KOPT-K1 (cell line): ENCODE data around the gene ATIC.
"Not testable (repeated sequence)": the region's sequence is repeated elsewhere in the genome, so short reads cannot be mapped to it uniquely, and the experiment has no call there.

Experiments
- H3K27ac ChIP-seq: fragments of 200-600 bp; sonication (generic); 2 replicates; pipeline ENCODE4 v1.5.1; 2016; ENCODE audit warnings: antibody characterized with exemption, mild to moderate bottlenecking, low read depth, low read length; ENCODE audit not compliant: poor library complexity, severe bottlenecking
- H3K36me3 ChIP-seq: fragments of 200-600 bp; sonication (generic); 2 replicates; pipeline ENCODE4 v1.5.1; 2017; ENCODE audit warnings: antibody characterized with exemption, mild to moderate bottlenecking, low read length, moderate library complexity; ENCODE audit not compliant: insufficient read depth
- H3K9me3 ChIP-seq: fragments of 200-600 bp; sonication (generic); 2 replicates; pipeline ENCODE4 v1.5.1; 2017; ENCODE audit warnings: antibody characterized with exemption, low read length, mild to moderate bottlenecking; ENCODE audit not compliant: insufficient read depth, poor library complexity, severe bottlenecking

The ATIC gene

DNA sequence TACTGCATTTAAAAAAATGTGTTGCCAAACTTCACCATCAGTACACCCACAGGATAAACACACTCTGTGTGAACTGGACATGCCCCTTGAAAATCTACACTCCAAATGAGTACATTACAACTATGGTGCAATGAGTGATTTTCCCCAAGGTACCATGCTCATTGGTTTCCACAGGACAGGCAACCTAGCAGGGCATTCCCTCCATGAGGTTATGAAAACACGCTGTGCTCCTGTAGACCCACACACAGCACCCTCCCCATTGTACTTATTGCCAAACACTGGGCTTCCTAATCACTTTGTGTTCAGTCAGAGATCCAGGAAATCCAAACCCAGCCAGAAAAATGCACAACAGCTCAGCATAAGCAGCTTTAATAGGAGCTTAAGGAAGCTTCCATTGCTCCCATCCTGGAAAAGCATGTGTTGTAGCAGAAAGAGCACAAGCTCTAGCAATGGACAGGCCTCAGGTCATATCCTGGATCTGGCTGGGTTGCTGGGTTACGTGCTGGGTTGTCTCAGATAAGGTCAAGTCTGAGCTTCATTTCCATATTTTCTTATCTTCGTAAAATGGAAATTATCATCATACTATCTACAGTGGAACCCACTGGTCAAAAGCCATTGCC lies 20.8 kb upstream of the ATIC start:
- Histone ChIP-seq H3K36me3 (no peaks in the 10 kb centered on the region), H3K9me3 (no peaks in the 10 kb centered on the region), H3K27ac (no peak overlapping the region)

DNA sequence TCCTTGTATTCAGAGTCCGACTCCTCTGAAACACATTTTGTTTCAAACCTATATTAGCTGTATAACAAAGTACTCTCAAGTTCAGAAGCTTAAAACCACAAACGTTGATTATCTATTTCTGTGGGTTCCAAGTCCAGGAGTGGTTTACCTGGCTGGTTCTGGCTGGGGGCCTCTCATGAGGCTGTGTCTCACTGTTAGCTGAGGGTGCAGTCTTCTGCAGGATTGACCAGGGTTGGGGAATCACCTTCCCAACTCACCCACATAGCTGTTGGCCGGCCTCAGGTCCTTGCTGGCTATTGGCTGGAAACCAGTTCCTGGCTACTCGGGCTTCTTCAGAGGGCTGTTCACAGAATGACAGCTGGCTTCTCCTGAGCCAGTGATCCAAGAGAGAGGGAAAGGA lies 18.0 kb upstream of the ATIC start:
- no peak overlapping the region for H3K27ac ChIP-seq
- H3K36me3 ChIP-seq = no peaks in the 10 kb centered on the region
- no peaks in the 10 kb centered on the region for H3K9me3 ChIP-seq

DNA sequence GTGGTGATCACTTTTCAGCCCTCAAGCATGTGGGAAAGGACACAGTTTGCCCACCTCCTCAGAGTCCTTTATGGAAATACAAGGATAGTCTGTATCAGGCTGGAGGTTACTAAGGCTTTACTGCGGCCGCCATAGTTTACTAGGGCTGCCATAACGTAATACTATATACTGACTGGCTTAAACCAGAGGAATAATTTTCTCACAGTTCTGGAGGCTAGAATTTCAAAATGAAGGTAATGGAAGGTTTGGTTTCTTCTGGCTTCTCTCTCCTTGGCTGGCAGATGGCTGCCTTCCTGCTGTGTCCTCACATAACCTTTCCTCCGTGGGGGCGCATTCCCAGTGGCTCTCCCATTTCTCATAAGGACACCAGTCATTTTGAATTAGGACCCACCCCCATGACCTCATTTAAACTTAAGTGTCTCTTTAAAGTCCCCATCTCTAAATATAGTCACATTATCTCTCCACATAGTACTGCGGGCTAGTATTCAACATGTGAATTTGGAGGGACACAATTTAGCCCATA lies 12.5 kb upstream of the ATIC start:
- H3K9me3 ChIP-seq = no peaks in the 10 kb centered on the region
- no peak overlapping the region for H3K27ac ChIP-seq
- no peaks in the 10 kb centered on the region for H3K36me3 ChIP-seq

DNA sequence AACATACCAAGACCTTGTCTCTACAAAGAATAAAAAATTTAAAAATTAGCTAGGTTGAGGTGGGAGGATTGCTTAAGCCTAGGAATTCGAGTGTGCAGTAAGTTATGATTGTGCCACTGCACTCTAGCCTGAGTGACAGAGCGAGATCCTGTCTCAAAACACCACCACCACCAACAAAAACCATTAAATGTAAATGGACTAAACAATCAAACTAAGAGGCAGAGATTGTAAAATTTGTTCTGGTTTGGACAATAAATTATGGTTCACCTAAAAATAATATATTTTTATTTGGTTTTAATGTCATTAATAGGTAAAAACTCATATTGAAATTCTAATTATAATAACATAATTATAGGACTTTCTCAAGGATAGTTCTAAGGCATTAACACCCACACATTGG lies 9.9 kb upstream of the ATIC start:
- Histone ChIP-seq H3K9me3 (no peaks in the 10 kb centered on the region), H3K36me3 (no peaks in the 10 kb centered on the region), H3K27ac (no peak overlapping the region)

DNA sequence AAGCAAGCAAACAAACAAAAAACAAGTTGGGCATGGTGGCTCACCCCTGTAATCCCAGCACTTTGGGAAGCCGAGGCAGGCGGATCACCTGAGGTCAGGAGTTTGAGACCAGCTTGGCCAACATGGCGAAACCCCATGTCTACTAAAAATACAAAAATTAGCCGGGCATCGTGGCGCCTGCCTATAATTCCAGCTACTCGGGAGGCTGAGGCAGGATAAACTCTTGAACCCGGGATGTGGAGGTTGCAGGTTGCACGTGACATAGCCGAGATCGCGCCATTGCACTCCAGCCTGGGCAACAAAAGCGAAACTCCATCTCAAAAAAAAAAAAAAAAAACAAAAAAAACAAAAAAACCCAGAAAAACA lies 617 bp upstream of the ATIC start:
- peak overlapping the region; percentile 92 for H3K27ac ChIP-seq

DNA sequence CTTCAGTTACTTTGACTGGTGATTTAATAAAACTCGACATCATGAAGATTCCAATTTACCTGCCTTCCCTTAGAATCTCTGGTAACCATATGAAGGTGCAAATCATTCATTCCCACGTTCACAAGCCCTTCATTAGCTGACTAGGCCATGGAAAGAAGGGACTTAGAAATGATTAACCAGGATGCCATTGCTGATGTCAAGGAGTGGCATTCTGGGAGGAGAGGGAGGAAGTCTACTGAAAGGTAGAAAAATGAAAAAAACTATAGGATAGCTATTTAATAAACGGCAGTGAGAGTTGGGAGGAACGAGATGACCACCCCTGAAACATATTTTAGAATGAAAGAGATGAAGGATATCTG lies 1.4 kb downstream of the ATIC start:
- H3K9me3 ChIP-seq = no peaks in the 10 kb centered on the region
- peaks cover 52% of the 10 kb centered on the region for H3K36me3 ChIP-seq
- H3K27ac ChIP-seq = peak overlapping the region; percentile 92

More for the DNA sequence above, 617 bp upstream of the ATIC start:
- H3K36me3 ChIP-seq = peaks cover 32% of the 10 kb centered on the region
- H3K9me3 ChIP-seq = not testable (repeated sequence)

DNA sequence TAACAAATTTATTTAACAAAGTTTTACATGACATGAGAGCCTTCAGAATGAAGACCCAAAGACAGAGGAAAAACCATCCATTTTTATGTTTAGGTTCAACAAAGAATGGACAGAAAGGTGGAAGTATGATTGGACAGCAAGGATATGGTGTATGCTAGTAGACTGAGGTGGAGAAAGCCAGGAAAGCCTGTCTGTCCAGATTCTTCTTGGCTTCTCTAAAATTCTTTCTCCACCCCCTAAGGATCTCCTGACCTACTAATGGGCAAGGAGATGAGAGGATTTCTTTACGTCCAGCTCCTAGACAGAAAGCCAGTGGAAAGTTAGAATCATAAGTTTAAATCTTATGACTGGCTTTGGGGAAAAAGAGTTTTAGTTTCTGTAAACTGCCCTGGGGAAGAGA lies 3.0 kb downstream of the ATIC start:
- peaks cover 68% of the 10 kb centered on the region for H3K36me3 ChIP-seq
- no peak overlapping the region for H3K27ac ChIP-seq
- no peaks in the 10 kb centered on the region for H3K9me3 ChIP-seq

DNA sequence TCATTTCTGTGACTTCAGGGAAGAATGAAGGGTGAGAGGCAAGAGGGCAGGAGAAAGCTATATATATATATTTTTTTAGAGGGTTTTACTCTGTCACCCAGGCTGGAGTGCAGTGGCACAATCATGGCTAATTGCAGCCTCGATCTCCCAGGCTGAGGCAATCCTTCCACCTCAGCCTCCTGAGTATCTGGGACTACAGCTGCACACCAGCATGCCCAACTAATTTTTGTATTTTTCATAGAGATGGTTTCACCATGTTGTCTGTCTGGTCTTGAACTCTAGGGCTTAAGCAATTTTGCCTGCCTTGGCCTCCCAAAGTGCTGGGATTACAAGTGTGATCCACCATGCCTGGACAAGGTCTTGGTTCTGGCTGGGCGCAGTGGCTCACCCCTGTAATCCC lies 3.4 kb downstream of the ATIC start:
- Histone ChIP-seq H3K9me3 (no peaks in the 10 kb centered on the region), H3K36me3 (peaks cover 72% of the 10 kb centered on the region), H3K27ac (no peak overlapping the region)

DNA sequence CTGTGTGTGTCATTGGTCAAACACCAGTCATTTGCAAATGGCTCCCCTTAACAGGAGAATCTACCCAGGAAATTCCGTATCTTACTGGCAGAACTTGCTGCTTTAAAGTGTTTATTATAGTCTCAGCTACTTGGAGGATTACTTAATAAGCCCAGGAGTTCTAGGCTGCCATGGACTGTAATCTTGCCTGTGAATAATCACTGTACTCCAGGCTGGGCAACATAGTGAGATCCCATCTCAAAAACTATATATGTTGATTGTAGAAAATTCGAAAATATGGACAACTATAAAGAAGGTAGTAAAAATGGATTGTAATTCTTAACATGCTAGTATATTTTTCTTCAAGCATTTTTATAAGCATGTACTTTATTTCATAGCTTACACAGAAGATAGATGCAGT lies 4.5 kb downstream of the ATIC start:
- H3K36me3 ChIP-seq = peaks cover 83% of the 10 kb centered on the region
- H3K27ac ChIP-seq = no peak overlapping the region
- H3K9me3 ChIP-seq = no peaks in the 10 kb centered on the region

DNA sequence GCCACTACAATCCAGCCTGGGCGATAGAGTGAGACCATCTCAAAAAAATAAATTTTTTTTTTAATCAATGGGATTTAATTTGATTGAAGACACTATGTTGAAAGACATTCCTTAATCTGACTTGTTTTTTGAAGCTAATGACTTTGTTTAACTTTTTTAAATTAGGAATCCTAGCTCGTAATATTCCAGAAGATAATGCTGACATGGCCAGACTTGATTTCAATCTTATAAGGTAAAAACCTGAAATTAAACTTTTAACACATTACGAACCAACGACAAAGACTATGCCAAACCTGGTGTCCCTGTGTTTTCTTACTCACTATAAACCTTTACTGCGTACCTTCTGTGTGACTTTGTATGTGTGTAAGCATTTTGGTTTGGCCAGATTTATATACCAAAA lies 7.6 kb downstream of the ATIC start:
- peaks cover 99% of the 10 kb centered on the region for H3K36me3 ChIP-seq
- H3K27ac ChIP-seq = no peak overlapping the region
- H3K9me3 ChIP-seq = no peaks in the 10 kb centered on the region

DNA sequence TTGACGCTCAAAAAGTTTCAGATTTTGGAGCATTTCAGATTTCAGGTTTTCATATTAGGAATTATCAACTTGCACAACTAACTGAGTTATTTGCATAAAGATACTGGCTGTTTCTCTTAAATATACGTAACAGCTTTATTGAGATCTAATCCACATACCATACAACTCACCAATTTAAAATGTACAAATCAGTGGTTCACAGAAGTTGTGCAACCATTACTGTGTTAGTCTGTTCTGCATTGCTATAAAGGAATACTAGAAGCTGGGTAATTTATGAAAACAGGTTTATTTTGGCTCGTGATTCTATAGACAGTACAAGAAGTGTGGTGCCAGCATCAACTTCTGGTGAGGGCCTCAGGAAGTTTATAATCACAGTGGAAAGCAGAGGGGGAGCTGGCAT lies 8.2 kb downstream of the ATIC start:
- peaks cover 99% of the 10 kb centered on the region for H3K36me3 ChIP-seq

DNA sequence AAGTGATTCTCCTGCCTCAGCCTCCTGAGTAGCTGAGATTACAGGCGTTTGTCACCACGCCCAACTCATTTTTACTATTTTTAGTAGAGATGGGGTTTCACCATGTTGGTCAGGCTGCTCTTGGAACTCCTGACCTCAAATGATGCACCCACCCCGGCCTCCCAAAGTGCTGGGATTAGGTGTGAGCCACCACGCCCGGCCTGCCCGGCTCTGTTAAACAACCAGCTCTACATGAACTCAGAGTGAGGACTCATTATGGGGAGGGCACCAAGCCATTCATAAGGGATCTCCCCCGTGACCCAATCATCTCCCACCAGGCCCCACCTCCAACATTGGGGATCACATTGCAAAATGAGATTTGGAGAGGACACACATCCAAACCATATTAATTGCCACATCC lies 8.8 kb downstream of the ATIC start:
- Histone ChIP-seq H3K36me3 (peaks cover 98% of the 10 kb centered on the region), H3K27ac (no peak overlapping the region), H3K9me3 (no peaks in the 10 kb centered on the region)

More for the DNA sequence above, 8.2 kb downstream of the ATIC start:
- no peak overlapping the region for H3K27ac ChIP-seq
- H3K9me3 ChIP-seq = no peaks in the 10 kb centered on the region

DNA sequence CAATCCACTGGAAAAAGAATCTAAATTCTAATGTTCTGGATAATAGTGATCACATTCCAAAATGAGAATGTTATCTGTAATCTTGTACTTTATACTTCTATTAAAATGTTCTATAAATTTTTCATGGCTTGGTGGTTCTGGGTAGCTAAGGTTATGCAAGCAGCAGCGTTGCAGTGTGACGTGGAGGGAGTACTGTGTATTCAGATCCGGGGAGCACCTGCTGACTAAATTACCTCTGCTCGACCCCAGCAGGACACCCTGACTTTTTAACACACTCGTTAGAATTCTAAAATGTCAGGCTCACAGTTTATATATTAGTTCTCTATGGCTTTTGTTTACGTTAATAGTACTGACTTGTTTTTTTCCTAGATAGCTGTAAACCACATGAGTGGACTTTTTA lies 13.0 kb downstream of the ATIC start:
- Histone ChIP-seq H3K36me3 (peaks cover 98% of the 10 kb centered on the region), H3K27ac (no peak overlapping the region)

DNA sequence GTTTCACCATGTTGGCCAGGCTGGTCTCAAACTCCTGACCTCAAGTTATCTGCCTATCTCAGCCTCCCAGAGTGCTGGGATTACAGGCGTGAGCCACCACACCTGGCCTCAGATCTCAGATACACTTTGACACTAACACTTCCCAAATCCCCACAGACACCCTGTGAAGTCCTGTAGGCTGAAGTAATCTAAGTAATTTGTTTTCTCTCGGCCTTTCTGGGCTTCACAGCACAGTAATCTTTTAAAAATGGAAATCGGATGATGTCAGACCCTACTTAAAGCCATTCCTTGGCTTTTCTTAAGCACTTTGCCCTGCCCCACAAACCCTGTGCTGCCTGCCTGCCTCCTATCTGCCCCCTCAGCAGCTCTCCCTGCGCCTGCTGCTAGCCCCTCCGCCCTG lies 16.2 kb downstream of the ATIC start:
- peaks cover 99% of the 10 kb centered on the region for H3K36me3 ChIP-seq
- H3K27ac ChIP-seq = no peak overlapping the region
- H3K9me3 ChIP-seq = no peaks in the 10 kb centered on the region

More for the DNA sequence above, 13.0 kb downstream of the ATIC start:
- H3K9me3 ChIP-seq = no peaks in the 10 kb centered on the region

DNA sequence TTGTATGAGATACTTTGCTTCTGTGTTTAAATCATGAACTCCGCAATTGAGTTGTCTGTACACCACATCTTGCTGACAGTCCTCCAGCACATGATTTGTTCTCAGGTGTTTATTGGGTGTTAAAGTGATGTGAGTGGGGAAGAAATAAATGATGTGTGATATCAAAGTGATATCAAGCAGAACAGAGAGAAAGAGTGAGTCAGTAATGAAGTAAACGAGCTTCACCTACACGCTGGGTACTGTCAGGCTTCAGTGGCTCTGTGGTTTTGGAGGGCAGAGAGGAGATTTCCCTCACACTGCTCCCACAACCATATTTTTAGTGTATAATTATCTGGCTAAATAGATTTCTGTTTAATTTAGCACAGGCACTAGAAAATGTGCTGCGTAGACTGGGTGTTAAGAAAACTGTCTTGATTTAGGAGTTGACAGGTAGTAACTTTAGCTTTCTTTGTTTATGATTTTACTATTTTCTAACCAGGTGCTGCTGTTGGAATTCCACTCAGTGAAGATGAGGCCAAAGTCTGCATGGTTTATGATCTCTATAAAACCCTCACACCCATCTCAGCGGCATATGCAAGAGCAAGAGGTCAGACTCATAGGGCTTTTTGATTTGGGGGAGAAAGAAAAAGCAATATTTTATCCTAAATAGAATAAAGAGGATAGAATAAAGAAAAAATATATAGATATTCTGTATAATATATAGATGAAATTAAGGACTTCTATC lies 21.2 kb downstream of the ATIC start:
- Histone ChIP-seq H3K27ac (no peak overlapping the region), H3K36me3 (peaks cover 97% of the 10 kb centered on the region), H3K9me3 (no peaks in the 10 kb centered on the region)
